NK-92 (cell line): ENCODE measurements around the gene COX7C.
"Not testable (repeated sequence)": the region's sequence is repeated elsewhere in the genome, so short reads cannot be mapped to it uniquely, and the experiment has no call there.

ENCODE experiments used
- DNase-seq: peaks from one replicate; lab custom pipeline; 2025; ENCODE audit not compliant: unreplicated experiment; lab: John Stamatoyannopoulos, UW

COX7C gene, protein sequence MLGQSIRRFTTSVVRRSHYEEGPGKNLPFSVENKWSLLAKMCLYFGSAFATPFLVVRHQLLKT

DNA sequence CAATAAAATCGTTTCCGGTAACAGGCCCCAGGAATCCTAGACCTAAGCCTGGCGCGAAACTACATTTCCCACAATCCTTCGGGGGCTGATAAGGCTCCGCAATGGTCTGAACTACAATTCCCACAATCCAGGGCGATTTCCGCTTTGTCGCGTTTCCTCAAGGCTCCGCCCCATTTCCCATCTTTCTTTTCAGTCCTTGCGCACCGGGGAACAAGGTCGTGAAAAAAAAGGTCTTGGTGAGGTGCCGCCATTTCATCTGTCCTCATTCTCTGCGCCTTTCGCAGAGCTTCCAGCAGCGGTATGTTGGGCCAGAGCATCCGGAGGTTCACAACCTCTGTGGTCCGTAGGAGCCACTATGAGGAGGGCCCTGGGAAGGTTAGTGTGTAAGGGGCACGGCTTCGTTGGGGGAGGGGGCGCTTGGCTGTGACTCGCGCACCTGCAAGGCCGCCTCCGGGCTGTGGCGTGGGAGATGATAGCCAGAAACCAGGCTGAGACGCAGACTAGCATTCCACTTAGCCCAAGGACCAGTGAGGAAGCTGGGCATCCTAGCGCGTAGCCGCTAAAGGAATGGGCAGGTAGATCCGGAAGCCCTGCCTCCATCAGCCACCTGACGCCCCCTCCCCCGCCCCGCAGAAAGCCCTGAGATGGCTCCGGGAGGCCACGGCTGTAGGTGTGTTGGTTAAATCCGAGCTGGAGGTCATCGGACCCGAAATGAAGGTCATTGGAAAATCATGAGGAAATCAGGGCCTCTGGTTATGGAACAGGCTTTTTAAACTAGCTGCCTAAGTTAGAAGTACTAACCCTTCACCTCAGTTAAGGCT is at the start of gene COX7C:
Gene COX7C (plus strand): TSS at position 186 of the 821 bp plus-strand sequence. CDS start 115 bp downstream, at position 301.
- DNase-seq: peak; percentile 62

DNA sequence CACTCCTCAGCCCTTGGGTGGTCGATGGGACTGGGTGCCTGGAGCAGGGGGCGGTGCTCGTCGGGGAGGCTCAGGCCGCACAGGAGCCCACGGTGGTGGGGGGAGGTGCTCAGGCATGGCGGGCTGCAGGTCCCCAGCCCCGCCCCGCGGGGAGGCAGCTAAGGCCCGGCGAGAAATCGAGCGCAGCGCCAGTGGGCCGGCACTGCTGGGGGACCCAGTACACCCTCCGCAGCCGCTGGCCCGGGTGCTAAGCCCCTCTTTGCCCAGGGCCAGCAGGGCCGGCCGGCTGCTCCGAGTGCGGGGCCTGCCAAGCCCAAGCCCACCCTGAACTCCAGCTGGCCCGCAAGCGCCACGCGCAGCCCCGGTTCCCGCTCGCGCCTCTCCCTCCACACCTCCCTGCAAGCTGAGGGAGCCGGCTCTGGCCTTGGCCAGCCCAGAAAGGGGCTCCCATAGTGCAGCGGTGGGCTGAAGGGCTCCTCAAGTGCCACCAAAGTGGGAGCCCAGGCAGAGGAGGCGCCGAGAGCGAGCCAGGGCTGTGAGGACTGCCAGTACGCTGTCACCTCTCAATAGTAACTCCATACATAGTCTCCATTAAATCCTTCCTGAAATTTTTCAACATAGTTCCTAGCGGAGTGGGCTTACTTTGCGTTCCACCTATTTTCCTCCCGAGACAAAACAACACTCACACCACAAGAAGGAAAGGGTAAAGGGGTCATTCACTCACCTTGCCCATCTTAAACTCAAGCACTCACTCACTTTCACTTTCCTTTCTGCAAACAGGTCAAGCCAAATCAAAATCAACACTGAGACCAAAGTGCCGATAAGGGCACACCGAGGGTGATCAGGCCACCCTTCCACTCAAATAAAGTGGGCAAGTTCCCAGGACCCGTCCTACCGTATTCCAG is 48.0 kb upstream of the COX7C start:
- DNase-seq: not testable (repeated sequence)

DNA sequence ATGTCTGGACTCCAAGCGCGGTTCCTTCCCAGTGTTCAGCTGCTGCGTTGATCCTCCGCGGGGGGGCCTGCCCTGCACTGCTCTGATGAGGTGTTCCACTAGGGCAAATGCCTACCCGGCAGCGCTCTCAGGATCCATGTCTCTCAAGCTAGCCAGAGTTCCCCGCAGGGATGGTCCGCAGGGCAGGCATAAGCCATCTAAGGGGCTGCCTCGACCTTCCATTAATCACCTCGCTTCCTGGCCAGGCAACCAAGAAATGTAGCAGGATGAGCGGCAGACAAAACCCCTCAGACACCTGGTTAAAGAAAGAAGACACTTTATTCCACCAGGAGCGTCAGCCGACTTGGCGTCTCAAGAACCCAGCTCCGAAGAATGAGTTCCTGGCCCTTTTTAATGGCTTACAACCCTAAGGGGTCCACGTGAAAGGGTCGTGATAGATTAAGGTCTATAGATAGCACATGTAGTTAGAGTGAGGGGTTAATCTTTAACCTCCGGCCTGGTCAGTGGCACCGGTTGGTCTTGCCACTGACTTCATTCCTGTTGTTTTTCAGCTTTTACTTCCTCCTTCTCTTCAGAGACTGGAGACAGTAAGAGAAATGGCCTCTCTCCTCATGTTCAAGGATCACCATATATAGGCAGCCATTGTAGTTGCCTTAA is 47.2 kb upstream of the COX7C start:
- DNase-seq: no peak

DNA sequence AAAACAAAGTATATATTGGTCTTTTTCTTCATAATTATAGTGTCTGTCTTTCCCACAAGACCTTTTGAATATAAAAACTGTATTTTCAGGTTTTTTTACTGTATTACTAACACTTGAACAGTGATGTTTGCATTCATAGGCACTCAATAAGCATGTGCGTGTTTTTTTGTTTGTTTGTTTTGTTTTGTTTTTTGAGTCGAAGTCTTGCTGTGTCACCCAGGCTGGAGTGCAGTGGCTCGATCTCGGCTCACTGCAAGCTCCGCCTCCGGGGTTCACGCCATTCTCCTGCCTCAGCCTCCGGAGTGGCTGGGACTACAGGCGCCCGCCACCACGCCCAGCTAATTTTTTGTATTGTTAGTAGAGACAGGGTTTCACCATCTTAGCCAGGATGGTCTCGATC is 46.6 kb upstream of the COX7C start:
- not testable (repeated sequence) for DNase-seq

DNA sequence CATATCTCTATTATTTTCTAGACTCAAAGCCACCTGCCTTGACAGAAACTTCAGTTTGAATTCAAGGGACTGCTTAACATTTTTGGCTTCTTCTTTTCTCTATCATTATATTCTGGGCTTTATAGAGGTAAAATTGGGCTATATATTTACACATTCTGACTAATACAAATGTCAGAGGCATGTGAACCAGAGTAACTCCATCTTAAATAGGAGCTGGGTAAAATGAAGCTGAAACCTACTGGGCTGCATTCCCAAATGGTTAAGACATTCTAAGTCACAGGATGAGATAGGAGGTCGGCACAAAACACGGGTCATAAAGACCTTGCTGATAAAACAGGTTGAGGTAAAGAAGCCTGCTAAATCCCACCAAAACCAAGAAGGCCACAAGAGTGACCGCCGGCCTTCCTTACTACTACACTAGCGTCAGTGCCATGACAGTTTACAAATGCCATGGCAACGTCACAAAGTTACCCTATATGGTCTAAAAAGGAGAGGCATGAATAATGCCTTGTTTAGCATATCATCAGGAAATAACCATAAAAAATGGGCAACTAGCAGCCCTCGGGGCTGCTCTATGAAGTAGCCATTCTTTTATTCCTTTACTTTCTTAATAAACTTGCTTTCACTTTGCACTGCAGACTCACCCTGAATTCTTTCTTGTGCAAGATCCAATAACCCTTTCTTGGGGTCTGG is 44.8 kb upstream of the COX7C start:
- DNase-seq: no peak

DNA sequence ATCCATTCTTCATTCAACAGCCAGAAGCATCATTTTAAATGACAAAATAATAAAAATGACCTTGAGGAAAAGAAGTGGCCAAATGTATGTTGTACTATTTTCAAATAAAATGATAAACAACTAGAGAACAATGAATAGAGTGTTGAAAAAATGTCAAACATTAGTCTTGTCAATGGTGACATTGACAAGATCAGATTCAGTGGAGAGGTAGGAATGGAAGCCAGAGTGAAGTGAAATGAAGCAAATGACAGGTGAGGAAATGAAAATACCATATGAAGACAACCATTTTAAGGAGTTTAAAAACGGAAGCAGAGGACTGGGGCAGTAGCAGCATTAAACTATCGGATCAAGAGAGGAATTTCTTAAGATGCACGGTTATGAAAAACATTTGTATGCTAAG is 38.2 kb upstream of the COX7C start:
- DNase-seq: no peak

DNA sequence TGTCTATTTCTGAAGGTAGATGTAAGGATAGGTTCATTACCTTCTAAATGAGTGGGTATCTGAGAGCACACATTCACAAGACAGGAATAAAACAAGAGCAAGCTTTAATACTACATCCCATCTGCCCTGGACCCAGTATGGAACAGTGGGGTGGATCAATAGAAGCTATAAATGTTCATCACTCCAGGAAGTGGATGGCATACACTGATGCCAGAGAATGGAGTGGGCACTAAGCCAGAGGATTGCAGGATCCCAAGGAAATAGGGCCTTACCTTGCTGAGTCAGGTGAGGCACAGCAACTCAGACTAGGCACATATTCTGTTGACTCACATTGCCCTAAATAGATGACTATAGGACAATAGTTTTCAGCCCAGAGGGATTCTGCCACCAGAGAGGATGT is 21.3 kb upstream of the COX7C start:
- no peak for DNase-seq

DNA sequence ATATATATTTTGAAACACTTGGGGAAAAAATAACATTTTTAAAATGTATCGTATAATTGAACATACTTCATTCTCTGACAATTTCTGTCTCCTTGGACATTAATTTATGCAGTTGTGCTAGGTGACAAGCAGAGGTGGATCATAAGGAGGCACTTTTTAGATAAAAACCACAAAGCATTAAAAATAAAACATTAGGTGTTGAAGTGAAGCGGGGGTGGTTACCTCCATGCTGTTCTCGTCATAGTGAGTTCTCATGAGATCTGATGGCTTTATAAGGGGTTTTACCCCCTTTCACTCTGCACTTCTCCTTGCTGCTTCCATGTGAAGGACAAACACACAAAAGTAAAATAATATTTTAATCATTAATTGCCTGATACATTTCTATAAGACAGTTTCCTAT is 11.9 kb upstream of the COX7C start:
- DNase-seq: no peak

DNA sequence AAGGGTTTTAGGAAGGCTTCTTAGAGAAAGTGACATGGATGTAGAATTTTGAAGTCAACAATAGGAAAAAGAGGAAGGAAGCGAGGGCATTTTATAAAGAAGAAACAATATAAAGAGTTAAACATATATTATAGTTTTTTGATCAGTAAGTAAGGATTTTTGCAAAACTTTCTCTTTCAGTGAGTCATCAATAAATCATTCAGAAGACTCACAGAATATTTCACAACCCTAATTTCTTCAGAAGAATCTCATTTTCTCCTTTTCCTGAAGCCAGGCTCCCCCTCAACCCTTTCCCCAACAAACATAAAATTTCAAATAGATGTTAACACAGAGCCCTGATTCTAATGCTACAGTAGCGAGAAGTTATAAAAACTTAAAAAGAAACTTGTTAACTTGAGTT is 4.3 kb upstream of the COX7C start:
- no peak for DNase-seq

DNA sequence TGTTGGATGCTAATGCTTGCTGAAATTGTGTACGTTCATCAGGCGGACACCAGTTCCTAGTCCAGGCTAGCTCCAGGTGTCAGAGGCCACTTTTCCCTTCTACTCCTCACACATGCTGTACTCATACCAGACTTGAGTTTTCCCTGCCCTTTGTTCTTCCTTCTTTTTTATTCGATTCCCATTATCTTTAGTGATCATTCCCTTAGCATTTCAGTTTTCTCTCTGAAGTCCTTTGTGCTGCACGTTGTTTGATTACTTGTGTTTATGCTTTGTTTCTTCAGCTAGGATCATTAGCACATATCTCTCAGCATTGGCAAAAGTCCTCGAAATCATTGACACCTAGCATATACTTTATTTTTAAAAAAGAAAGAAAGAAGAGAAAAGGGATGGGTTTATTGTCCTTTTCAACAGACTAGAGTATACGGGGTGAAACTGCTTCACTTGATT is 409 bp upstream of the COX7C start:
- DNase-seq: no peak

DNA sequence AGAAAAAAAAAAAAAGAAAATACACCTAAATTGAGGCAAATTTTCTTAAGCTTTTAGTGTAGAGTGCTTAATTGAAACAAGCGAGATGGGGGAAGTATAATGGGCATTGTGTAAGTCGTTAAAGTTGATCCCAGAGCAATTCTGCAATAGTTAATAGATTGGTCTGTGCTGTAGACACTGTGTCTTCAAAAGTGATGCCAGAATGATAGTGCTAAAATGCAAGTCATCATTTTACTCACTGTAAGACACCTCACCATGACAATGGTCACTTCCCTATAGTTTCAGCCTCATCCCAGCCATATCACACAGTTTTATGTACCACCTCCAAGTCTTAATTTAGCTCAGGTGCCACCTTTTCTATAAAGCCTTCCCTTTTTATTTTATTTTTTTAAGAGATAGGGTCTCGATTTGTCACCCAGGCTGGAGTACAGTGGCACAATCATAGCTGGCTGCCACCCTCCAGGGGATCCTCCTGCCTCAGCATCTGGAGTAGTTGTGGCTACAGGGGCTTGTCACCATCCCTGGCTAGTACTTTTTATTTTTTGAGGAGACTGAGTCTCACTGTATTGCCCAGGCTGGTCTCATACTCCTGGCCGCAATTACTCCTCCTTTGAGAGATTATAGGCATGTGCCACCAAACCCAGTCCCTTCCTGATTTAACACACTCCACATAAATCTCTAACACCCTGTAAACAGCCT is 6.2 kb downstream of the COX7C start:
- no peak for DNase-seq

DNA sequence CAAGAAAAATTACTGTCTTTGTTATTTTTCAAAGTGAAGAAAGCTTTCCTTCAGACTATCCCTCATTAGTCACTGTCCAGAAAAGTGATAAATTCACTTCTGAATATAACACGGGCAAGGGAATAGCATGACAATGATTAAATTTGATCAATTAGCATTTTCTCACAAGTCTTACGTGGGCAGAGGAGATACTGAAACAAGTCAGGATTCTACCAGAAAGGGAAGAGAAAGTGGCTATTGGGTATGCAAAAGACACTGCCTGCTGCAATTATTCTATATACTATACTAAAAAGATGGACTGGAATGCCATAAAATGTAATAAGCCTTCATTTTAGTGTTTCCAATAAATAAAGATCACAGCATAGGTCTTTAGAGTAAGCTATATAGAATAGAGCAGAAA is 7.4 kb downstream of the COX7C start:
- no peak for DNase-seq

DNA sequence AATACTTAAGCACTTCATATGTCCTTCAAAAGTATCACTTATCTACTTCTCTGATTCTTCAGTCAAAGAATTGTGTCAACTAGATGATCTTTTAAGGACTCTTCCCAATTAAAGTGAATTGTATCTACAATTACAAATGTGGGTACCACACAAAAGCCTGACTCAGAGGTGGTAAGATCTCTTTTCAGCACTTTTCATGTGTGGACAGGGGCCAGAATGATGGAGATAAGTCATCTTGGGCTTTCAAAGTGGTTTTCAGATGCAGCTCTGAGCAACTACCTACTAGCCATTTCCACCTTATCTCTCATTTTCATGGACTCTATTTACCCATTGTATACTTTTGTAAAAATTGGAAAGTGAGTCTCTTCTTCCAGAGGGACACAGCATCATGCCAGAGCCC is 8.4 kb downstream of the COX7C start:
- no peak for DNase-seq

DNA sequence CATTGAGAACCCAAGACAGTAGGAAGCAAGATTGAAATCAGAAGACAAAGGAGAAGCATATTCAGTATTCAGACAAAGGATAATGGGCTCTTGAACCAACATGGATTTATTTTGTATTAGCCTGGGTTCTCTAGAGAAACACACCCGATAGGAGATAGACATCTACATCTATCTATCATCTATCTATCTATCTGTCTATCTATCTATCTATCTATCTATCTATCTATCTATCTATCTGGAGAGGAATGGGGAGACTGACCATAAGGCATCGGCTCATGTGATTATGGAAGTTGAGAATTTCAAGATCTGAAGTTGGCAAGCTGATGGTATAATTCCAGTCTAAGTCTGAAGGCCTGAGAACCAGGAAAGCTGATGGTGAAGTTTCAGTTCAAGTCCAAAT is 13.4 kb downstream of the COX7C start:
- no peak for DNase-seq

DNA sequence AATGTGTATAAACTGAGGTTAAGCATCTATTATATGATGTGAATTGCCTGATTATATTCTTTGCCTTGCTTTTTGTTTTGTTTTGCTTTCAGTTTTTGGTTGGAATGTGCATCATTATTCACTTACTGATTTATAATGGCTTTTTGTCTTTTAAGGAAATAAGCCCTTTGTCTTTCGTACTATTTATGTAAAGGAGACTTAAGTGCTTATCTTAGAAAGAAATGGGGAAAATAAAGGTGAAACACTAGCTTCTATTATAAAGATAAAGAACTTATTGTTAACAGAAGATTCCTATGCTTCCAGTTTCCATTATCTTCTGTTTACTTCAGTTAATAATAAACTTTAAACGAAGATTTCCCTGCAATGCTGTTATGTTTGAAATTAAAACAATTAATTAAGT is 23.3 kb downstream of the COX7C start:
- no peak for DNase-seq

DNA sequence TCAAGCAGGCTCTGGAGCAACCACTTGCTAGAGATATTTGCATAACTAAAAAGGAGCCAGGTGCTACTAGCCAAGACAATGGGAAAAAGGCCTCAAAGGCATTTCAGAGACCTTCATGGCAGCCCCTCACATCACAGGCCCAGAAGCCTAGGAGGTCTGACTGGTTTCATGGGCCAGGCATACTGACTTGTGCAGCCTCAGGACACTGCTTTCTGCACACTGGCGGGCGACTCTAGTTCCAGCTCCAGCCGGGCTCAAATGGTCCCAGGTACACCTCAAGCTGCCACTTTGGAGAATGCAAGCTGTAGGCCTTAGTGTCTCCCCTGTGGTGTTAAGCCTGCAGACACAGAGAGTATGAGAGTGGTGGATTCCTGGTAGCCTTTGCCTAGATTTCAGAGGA is 27.1 kb downstream of the COX7C start:
- DNase-seq: no peak

DNA sequence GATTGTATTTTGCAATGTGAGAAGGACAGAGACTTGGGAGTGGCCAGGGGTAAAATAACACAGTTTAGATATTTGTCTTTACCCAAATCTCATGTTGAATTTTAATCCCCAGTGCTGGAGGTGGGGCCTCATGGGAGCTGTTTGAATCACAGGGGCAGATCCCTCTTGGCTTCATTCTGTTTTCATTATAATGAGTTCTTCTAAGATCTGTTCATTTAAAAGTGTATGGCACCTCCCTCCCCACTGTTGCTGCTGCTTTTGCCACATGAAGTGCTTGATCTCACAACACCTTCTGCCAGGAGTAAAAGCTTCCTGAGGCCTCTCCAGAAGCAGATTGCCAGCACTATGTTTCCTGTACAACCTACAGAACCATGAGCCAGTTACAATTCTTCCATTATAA is 28.1 kb downstream of the COX7C start:
- no peak for DNase-seq

DNA sequence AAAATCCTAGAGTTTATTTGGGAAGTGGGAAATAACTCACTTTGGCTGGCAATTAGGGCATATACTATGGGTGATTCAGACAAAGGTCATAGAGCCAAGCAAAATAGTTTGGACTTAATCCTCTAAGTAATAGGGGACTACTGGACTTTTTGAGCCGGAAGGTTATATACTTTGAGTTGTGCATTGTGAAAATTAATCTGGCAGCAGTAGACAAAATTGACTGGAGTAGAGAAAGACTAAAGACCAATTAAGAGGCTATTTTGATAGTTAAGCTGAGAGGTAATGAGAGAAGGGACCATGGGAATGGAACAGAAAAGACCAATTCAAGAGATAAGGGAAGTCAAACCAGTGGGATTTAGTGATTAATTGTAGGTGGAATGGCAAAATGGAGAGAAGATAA is 28.9 kb downstream of the COX7C start:
- no peak for DNase-seq

DNA sequence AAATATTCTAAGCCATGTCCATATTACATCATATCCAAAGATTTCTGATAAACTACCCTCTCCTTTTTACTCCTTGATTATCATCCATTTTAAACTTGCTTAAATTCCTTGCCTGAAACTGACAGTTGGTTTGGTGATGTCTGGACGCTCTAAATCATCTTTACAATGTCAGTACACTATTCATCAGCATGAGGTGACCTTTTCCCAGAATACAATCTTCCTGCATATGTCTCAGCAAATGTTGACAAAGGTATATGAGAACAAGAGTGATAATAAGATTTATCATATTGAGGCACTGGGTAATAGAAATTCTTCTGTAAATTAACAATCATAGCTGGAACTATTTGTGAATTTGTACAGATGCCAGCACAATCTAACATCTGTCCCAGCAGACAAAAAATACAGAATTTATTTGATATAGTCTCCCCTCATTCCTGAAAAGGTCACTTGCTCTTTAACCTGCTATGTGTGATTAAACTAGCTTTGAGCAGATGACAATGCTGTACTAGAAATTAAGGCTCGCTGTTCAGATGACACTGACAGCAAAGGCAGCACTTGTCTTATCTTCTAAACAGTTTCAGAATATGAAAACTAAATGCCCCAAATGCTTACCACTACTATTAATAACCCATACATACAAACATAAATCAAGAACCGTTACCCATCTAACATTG is 32.2 kb downstream of the COX7C start:
- no peak for DNase-seq

DNA sequence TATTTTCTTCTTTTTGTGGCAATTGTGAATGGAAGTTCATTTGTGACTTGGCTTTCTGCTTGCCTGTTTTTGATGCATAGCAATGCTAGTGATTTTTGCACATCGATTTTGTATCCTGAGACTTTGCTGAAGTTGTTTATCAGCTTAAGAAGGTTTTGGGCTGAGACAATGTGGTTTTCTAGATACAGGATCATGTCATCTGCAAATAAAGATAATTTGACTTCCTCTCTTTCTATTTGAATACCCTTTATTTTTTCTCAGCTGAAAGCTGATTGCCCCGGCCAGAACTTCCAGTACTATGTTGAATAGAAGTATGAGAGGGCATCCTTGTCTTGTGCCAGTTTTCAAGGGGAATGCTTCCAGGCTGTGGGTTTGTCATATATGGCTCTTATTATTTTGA is 43.0 kb downstream of the COX7C start:
- DNase-seq: not testable (repeated sequence)
